ENCODE results near the gene PROKR1. TPM values are rescaled to one million over a fixed set of nuclear protein-coding genes. Genes with fewer than 3 reads are reported as not detected.
"Not testable (repeated sequence)": the region's sequence is repeated elsewhere in the genome, so short reads cannot be mapped to it uniquely, and the experiment has no call there.

Gene PROKR1
- total RNA-seq, 1 experiment from 2014 or later: not detected

- peak; percentile 81 for DNase-seq (ENCODE audit: low read depth)
Observed at GRCh38 chr2:68653538-68653982, 10.2 kb downstream of the PROKR1 start.

GRCh38 chr2:68658266-68658665 is 14.9 kb downstream of the PROKR1 start:
- no peak for DNase-seq (ENCODE audit: low read depth)

GRCh38 chr2:68659081-68659480 is 15.7 kb downstream of the PROKR1 start:
- no peak for DNase-seq (ENCODE audit: low read depth)

- no peak for DNase-seq (ENCODE audit: low read depth)
Observed at GRCh38 chr2:68660658-68661057, 17.3 kb downstream of the PROKR1 start.

- no peak for DNase-seq (ENCODE audit: low read depth)
Observed at GRCh38 chr2:68662466-68662865, 19.1 kb downstream of the PROKR1 start.

- no peak for DNase-seq (ENCODE audit: low read depth)
Observed at GRCh38 chr2:68663371-68664156, 20.2 kb downstream of the PROKR1 start.

- no peak for DNase-seq (ENCODE audit: low read depth)
Observed at GRCh38 chr2:68667371-68667770, 24.0 kb downstream of the PROKR1 start.

- no peak for DNase-seq (ENCODE audit: low read depth)
Observed at GRCh38 chr2:68669651-68670050, 26.3 kb downstream of the PROKR1 start.

GRCh38 chr2:68671961-68672360 is 28.6 kb downstream of the PROKR1 start:
- DNase-seq (ENCODE audit: low read depth): no peak

- DNase-seq (ENCODE audit: low read depth): no peak
Observed at GRCh38 chr2:68673631-68674030, 30.3 kb downstream of the PROKR1 start.

GRCh38 chr2:68675470-68675869 is 32.1 kb downstream of the PROKR1 start:
- no peak for DNase-seq (ENCODE audit: low read depth)

- not testable (repeated sequence) for DNase-seq (ENCODE audit: low read depth)
Observed at GRCh38 chr2:68677837-68678236, 34.5 kb downstream of the PROKR1 start.

- not testable (repeated sequence) for DNase-seq (ENCODE audit: low read depth)
Observed at GRCh38 chr2:68679166-68679916, 36.0 kb downstream of the PROKR1 start.

- DNase-seq (ENCODE audit: low read depth): not testable (repeated sequence)
Observed at GRCh38 chr2:68679917-68680267, 36.5 kb downstream of the PROKR1 start.

- no peak for DNase-seq (ENCODE audit: low read depth)
Observed at GRCh38 chr2:68684197-68684596, 40.8 kb downstream of the PROKR1 start.

GRCh38 chr2:68686178-68686577 is 42.8 kb downstream of the PROKR1 start:
- no peak for DNase-seq (ENCODE audit: low read depth)

GRCh38 chr2:68687018-68687417 is 43.6 kb downstream of the PROKR1 start:
- no peak for DNase-seq (ENCODE audit: low read depth)

GRCh38 chr2:68689553-68690537 is 46.5 kb downstream of the PROKR1 start:
- DNase-seq (ENCODE audit: low read depth): no peak

GRCh38 chr2:68690851-68691250 is 47.5 kb downstream of the PROKR1 start:
- no peak for DNase-seq (ENCODE audit: low read depth)

GRCh38 chr2:68692511-68692910 is 49.1 kb downstream of the PROKR1 start:
- DNase-seq (ENCODE audit: low read depth): no peak

GRCh38 chr2:68693951-68694350 is 50.6 kb downstream of the PROKR1 start:
- no peak for DNase-seq (ENCODE audit: low read depth)

GRCh38 chr2:68695971-68696370 is 52.6 kb downstream of the PROKR1 start:
- no peak for DNase-seq (ENCODE audit: low read depth)

Measured in LHCN-M2 (cell line).